Loucy (cell line): ENCODE data around the gene DBI.
"Not testable (repeated sequence)": the region's sequence is repeated elsewhere in the genome, so short reads cannot be mapped to it uniquely, and the experiment has no call there.

Experiments
- H2AFZ ChIP-seq: fragments of 200-600 bp; sonication (generic); 2 replicates; pipeline ENCODE4 v1.6.0; 2016; ENCODE audit warnings: antibody characterized with exemption, mild to moderate bottlenecking, low read length, moderate library complexity
- H3F3A ChIP-seq: fragments of 200-600 bp; 2 replicates; pipeline ENCODE4 v1.6.0; 2016; ENCODE audit warnings: antibody characterized with exemption, low read depth, mild to moderate bottlenecking
- H3K27me3 ChIP-seq: fragments of 200-600 bp; sonication (generic); 2 replicates; pipeline ENCODE4 v1.6.1; 2014; ENCODE audit warnings: low read length, mild to moderate bottlenecking; ENCODE audit not compliant: insufficient read depth, poor library complexity, severe bottlenecking
- H3K36me3 ChIP-seq: fragments of 200-600 bp; sonication (generic); 2 replicates; pipeline ENCODE4 v1.6.1; 2016; ENCODE audit warnings: low read length; ENCODE audit not compliant: insufficient read depth
- H3K4me1 ChIP-seq: fragments of 200-600 bp; sonication (generic); 2 replicates; pipeline ENCODE4 v1.5.1; 2014; ENCODE audit warnings: low read length, mild to moderate bottlenecking; ENCODE audit not compliant: insufficient read depth, poor library complexity, severe bottlenecking
- H3K4me2 ChIP-seq: fragments of 200-600 bp; sonication (generic); 2 replicates; pipeline ENCODE4 v1.6.0; 2014; ENCODE audit warnings: antibody characterized with exemption, low read length, low read depth, mild to moderate bottlenecking; ENCODE audit not compliant: poor library complexity, severe bottlenecking
- H3K4me3 ChIP-seq: fragments of 200-600 bp; sonication (generic); 2 replicates; pipeline ENCODE4 v1.5.1; 2014; ENCODE audit warnings: low read length, mild to moderate bottlenecking, mixed read lengths; ENCODE audit not compliant: poor library complexity, severe bottlenecking
- H3K79me2 ChIP-seq: fragments of 200-600 bp; sonication (generic); 2 replicates; pipeline ENCODE4 v1.6.1; 2014; ENCODE audit warnings: low read length; ENCODE audit not compliant: insufficient read depth
- H3K9ac ChIP-seq: fragments of 200-600 bp; sonication (generic); 2 replicates; pipeline ENCODE4 v1.6.0; 2014; ENCODE audit warnings: mild to moderate bottlenecking, low read depth, low read length, moderate library complexity; ENCODE audit not compliant: poor library complexity, severe bottlenecking
- H3K9me2 ChIP-seq: fragments of 200-600 bp; sonication (generic); replicated peaks from 2 replicates; pipeline ENCODE4 v1.6.1; 2016; ENCODE audit warnings: low read depth, low read length, mixed read lengths
- H3K9me3 ChIP-seq: fragments of 200-600 bp; sonication (generic); 2 replicates; pipeline ENCODE4 v1.6.1; 2014; ENCODE audit warnings: mild to moderate bottlenecking, antibody characterized with exemption, low read length, low read depth; ENCODE audit not compliant: insufficient read depth
- H4K20me1 ChIP-seq: fragments of 200-600 bp; sonication (generic); 2 replicates; pipeline ENCODE4 v1.6.0; 2014; ENCODE audit warnings: antibody characterized with exemption, low read length, mild to moderate bottlenecking; ENCODE audit not compliant: insufficient read depth, poor library complexity, severe bottlenecking
- EZH2phosphoT487 ChIP-seq: fragments of 200-600 bp; IDR thresholded peaks from 2 replicates; pipeline ENCODE4 v1.6.1; 2018; ENCODE audit warnings: antibody characterized with exemption, mild to moderate bottlenecking, moderate library complexity, borderline replicate concordance
- TF ChIP-seq, protein P1 (sequence below): fragments of 200-600 bp; sonication (generic); conservative IDR thresholded peaks from 2 replicates; pipeline ENCODE4 v1.5.1; 2014; ENCODE audit warnings: mild to moderate bottlenecking, antibody characterized with exemption, low read length

Gene DBI

GRCh38 chr2:119397196-119397595, 30.4 kb downstream of the DBI start:
- no peak overlapping the region for H3K4me2 ChIP-seq
- H2AFZ ChIP-seq = no peak overlapping the region
- H3K36me3 ChIP-seq = no peaks in the 10 kb centered on the region
- H3K9me3 ChIP-seq = no peaks in the 10 kb centered on the region
- no peaks in the 10 kb centered on the region for H4K20me1 ChIP-seq
- H3K79me2 ChIP-seq = no peaks in the 10 kb centered on the region
- no peaks in the 10 kb centered on the region for H3K27me3 ChIP-seq
- no peaks in the 10 kb centered on the region for H3K9me2 ChIP-seq
- H3K4me3 ChIP-seq = no peak overlapping the region
- no peaks in the 10 kb centered on the region for H3K4me1 ChIP-seq
- no peak overlapping the region for H3K9ac ChIP-seq
- H3F3A ChIP-seq = no peaks in the 10 kb centered on the region
- TF ChIP-seq EZH2phosphoT487 = no peak
- TF ChIP-seq, protein P1, sequence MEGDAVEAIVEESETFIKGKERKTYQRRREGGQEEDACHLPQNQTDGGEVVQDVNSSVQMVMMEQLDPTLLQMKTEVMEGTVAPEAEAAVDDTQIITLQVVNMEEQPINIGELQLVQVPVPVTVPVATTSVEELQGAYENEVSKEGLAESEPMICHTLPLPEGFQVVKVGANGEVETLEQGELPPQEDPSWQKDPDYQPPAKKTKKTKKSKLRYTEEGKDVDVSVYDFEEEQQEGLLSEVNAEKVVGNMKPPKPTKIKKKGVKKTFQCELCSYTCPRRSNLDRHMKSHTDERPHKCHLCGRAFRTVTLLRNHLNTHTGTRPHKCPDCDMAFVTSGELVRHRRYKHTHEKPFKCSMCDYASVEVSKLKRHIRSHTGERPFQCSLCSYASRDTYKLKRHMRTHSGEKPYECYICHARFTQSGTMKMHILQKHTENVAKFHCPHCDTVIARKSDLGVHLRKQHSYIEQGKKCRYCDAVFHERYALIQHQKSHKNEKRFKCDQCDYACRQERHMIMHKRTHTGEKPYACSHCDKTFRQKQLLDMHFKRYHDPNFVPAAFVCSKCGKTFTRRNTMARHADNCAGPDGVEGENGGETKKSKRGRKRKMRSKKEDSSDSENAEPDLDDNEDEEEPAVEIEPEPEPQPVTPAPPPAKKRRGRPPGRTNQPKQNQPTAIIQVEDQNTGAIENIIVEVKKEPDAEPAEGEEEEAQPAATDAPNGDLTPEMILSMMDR = no peak

- Histone ChIP-seq H3K79me2 (no peaks in the 10 kb centered on the region), H4K20me1 (no peaks in the 10 kb centered on the region), H3F3A (no peaks in the 10 kb centered on the region), H3K4me3 (no peak overlapping the region), H3K9me2 (no peaks in the 10 kb centered on the region), H3K36me3 (no peaks in the 10 kb centered on the region), H3K9ac (no peak overlapping the region), H3K4me1 (no peaks in the 10 kb centered on the region), H3K9me3 (no peaks in the 10 kb centered on the region), H3K27me3 (no peaks in the 10 kb centered on the region), H3K4me2 (no peak overlapping the region), H2AFZ (no peak overlapping the region)
- TF ChIP-seq EZH2phosphoT487 = no peak
- TF ChIP-seq, protein P1 = no peak
These were observed 35.3 kb downstream of the DBI start for GRCh38 chr2:119402106-119402505.

- no peaks in the 10 kb centered on the region for H4K20me1 ChIP-seq
- no peaks in the 10 kb centered on the region for H3K27me3 ChIP-seq
These were observed 36.1 kb downstream of the DBI start for GRCh38 chr2:119402645-119403560.

GRCh38 chr2:119403618-119404017, 36.8 kb downstream of the DBI start:
- H3K4me1 ChIP-seq, H3K36me3 ChIP-seq, H3F3A ChIP-seq, H3K9me2 ChIP-seq, H3K27me3 ChIP-seq, H3K4me3 ChIP-seq, H3K9me3 ChIP-seq, H3K9ac ChIP-seq, H3K4me2 ChIP-seq, H4K20me1 ChIP-seq, H3K79me2 ChIP-seq, H2AFZ ChIP-seq: not testable (repeated sequence)

More at GRCh38 chr2:119402645-119403560, 36.1 kb downstream of the DBI start:
- Histone ChIP-seq H3K79me2 (no peaks in the 10 kb centered on the region), H3K4me2 (no peak overlapping the region), H3K4me3 (no peak overlapping the region), H3K4me1 (no peaks in the 10 kb centered on the region), H3K9me3 (no peaks in the 10 kb centered on the region), H3K36me3 (no peaks in the 10 kb centered on the region), H3K9ac (no peak overlapping the region), H2AFZ (no peak overlapping the region), H3K9me2 (no peaks in the 10 kb centered on the region), H3F3A (no peaks in the 10 kb centered on the region)
- no peak for TF ChIP-seq EZH2phosphoT487
- TF ChIP-seq, protein P1 = no peak
